ENCODE data around the gene C21orf91.

Gene C21orf91

DNA sequence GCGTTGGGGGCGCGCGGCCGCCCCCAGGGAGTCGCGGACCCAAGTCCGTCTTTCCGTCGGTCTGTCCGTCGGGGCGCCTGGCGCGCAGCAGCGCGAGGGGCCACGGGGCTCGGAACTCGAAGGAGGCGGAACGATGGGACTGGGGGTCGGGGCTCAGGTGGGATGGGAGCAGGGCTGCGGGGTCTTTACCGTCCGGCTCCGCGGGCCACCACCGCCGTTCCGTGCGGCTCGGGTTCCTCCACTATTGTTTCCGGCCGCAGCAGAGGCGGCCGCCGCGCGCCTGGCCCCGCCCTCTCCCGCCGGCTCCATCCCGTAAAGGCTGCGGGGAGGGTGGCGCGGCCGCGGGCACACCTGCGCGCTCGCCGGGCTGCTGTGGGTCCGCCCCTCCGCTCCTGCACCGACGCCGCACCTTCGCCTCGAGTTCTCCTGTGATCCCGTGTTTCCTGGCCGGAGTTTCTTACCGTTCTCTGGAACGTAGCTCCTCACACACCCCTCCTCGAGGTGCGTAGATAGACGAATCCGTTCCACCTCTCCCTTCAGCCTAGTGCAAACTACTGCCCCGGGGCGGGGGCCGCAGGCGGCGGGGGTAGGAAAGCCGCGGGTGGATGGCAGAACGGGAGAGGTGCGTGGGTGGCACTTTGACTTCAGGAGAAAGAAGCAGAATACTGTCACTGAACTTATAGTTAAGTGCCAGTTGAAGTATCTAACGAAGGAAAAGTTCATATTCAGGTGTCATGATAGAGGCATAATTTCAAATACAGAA is at the start of gene C21orf91:
TSS of gene C21orf91 (minus strand) at position 243 of the 763 bp plus-strand sequence. CDS start 1,038 bp downstream, outside the sequence.
- FAIRE-seq (peak; percentile 95), DNase-seq (ENCODE audit: insufficient read length, low spot score) (peak; percentile 89)

DNA sequence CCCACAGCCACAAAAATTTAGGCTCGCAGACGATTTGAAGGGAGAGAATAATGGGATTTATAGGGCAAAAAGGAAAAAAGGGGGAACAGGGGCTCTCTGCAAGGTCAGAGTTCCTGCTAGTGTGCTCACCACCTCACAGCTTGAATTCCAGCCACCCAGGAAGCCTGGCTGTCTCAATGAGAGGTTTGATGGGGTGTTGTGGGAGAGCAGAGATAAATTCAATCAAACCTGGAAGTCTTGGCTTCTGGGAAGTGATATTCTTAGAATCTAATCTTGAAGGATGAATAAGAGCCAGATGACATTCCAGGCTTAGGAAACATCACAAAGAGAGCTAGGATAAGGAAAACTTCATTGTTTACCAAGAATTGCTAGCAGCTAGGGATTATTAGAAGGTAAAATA is 47.4 kb upstream of the C21orf91 start:
- FAIRE-seq (no peak), DNase-seq (ENCODE audit: insufficient read length, low spot score) (no peak)

DNA sequence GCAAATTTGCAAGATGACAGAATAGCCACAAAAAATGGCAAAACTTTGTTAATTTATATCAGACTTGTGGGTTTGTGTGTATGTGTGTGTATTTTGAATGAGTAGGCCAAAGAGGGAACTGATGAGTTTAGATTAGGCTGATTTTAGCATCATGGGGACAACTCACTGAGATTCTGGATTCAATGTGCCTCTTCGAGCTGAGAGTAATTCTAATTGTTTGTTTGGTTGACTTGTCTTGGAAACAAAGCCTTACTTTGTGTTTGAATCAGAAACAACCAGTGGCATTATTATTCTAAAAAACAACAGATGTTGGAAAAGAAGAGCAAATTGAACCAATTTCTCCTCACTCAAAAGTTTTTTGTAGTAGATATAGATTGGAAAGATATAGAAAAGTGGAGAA is 40.5 kb upstream of the C21orf91 start:
- FAIRE-seq (no peak), DNase-seq (ENCODE audit: insufficient read length, low spot score) (no peak)

DNA sequence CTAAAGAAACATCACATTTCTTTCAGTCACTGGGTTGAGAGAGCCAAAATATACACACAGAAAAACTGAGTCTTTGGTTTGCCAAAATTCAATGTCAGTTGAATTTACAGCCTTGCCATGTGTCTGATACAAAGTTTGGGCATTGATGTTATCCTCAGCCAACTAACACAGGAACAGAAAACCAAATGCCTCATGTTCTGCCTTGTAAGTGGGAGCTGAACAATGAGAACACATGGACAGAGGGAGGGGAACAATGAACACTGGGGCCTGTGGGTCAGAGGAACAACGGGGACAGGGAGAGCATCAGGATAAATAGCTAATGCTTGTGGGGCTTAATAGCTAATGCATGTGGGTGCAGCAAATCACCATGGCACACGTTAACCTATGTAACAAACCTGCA is 39.6 kb upstream of the C21orf91 start:
- FAIRE-seq: no peak
- no peak for DNase-seq (ENCODE audit: insufficient read length, low spot score)

DNA sequence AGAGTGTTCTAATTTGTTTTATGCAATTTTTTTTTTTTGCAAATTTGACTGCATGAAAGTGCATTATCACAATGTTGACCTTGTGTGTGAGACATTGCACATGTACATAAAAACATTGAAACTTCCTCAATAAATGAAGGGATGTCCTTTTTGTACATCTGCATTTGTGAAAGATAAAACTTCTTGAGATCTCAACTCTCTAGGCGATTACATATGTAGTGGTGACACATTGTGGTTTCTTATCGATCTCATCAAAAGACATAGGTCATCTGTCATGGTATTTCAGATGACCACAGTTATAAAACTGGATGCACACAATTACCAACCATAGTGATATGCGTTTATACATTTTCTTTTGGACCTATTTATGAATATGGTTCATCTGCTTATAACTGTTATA is 35.6 kb upstream of the C21orf91 start:
- FAIRE-seq (no peak), DNase-seq (ENCODE audit: insufficient read length, low spot score) (no peak)

DNA sequence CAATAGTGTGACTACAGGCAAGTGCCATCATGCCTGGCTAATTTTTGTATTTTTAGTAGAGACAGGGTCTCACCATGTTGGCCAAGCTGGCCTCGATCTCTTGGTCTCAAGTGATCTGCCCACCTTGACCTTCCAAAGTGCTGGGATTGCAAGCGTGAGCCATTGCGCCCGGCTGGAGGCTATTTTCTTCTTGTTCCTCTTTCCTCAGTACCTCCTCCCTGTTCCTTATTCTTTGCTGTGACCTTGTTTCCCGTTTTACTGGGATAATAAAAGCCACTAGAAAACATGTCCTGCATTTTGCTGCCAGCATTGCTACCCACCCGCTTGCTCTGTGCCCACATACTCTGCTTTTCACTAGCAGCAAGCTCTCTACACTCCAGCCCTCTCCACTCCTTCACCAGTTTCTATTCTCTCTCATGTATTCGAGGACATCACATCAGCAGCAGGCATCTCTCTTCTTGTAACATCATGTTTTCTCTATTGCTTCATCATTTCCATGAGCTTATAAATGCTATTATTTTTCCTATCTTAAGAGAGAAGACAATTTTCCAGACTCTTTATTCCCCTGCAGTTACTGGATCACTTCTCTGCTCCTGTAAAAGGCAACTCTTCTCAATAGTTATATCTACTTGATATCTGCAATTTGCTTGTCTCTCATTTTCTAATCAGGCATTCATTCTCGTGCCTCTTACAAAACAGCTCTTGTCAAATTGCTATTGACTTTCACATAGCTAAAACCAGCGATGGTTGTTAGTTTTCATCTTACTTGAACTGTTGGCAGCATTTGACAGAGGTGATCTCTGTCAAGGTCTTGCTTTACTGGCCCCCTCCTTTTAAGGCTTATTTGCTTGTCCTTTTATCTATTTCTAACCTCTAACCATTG is 34.5 kb upstream of the C21orf91 start:
- DNase-seq (ENCODE audit: insufficient read length, low spot score): no peak
- FAIRE-seq: no peak

DNA sequence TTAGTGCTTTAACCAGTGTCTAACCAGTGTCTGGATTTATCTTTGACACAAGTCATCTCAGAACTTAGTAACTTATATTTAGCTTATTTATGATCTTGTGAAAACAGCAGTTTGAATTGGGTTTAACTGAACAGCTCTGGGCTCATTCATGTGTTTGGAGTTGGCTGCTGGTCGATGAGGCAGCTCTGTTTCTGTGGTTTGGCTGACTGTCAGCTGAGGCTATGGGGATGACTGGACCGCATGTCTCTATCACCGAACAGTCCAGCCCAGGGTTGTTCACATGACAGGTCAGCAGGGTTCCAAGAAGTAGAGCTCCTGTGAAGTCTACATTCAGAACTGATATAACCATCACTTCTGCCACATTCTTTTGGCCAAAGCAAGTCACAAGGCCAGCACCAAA is 29.1 kb upstream of the C21orf91 start:
- DNase-seq (ENCODE audit: insufficient read length, low spot score) (peak; percentile 56), FAIRE-seq (peak; percentile 69)

DNA sequence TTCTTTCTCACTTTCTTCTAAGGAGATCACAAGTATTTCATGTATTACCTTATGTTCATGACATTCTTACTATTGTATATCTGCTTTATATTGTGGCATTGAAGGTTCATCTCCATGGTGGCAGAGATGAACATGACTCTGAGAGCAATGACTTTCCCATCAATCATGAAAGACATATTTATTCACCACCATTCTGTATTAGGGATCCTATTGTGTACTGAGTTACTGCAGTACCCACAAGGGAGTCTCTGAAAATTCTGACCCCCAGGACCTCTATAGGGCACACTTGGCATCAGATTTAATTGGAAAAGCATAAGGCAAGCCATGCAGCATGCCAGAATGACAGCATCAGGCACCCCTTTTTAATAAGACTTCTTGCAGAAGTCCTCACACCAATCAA is 21.9 kb upstream of the C21orf91 start:
- no peak for FAIRE-seq
- DNase-seq (ENCODE audit: insufficient read length, low spot score): no peak

DNA sequence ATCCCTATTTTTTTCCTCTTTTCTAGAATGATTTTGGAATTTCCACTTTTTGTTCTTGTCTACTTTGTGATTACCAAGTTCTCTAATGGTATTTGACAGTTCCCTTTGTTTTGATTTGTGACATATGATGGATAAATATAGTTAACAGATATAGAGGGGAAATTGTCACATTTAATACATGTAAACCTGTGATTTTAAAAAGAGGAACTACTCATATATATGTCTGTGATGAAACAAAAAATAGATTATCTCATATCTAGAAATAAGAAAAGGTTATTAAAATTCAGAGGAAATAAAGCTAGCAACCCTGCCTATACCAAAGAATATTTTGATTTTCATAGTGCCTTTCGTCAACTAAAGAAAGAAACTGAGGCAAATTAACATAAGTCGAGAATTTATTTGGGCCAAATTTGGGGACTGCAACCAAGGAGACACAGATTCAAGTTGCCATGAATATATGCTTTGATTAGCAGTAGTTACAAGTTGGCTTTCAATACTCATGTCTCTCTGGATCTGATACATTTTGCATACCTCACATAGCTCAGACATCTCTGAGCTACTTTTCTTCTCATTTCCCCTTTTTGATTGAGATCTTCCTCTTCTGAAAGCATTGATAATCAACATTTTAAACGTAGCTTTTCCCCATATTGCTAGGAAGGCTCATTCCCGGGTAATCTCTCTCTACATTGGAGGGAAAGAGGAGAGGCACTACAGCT is 15.6 kb upstream of the C21orf91 start:
- no peak for FAIRE-seq

DNA sequence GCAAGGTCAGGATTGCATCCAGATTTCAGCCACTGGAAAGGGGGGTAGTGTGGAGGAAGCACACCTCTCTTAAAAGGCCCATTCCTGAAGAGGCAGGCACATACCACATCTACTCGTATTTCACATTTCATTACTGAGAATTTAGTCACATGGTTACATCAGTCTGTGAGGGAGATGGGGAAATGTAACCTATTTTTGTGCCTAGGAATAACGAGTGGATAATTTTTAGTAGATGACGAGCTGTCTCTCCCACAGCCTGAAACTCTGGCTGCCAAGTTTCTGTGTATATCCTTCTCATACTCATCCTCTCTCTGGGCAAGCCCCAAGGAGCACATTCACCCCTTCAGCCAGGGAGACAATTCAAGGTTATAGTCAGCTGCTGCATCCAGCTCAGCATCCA is 10.3 kb upstream of the C21orf91 start:
- DNase-seq (ENCODE audit: insufficient read length, low spot score) (no peak), FAIRE-seq (peak; percentile 74)

More for the DNA sequence above, 15.6 kb upstream of the C21orf91 start:
- no peak for DNase-seq (ENCODE audit: insufficient read length, low spot score)

DNA sequence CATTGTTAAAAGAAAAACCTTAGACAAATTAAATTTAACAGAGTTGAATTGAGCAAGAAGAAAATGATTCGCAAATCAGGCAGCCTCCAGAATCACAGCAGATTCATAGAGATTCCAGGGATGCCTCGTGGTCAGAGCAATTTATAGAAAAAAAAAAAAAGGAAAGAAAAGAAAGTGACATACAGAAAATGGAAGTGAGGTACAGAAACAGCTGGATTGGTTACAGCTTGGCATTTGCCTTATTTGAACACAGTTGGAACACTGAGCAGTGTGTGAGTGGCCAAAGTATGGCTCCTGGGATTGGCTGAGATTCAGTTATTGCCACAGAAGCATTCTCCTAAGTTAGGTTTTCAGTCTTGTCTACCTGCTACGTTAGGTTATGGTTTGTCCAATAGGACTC is 9.1 kb upstream of the C21orf91 start:
- FAIRE-seq: no peak

DNA sequence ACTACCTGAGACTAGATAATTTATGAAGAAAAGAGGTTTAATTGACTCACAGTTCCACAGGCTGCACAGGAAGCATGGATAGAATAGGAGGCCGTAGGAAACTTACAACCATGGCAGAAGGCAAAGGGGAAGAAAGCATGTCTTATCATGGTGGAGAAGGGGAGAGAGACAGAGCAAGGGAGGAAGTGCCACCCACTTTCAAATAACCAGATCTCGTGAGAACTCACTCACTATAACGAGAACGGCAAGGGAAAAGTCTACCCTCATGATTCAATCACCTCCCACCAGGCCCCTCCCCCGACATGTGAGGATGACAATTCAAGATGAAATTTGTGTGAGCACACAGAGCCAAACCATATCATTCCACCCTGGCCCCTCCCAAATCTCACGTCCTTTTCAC is 4.7 kb upstream of the C21orf91 start:
- DNase-seq (ENCODE audit: insufficient read length, low spot score) (no peak), FAIRE-seq (no peak)

More for the DNA sequence above, 9.1 kb upstream of the C21orf91 start:
- no peak for DNase-seq (ENCODE audit: insufficient read length, low spot score)

DNA sequence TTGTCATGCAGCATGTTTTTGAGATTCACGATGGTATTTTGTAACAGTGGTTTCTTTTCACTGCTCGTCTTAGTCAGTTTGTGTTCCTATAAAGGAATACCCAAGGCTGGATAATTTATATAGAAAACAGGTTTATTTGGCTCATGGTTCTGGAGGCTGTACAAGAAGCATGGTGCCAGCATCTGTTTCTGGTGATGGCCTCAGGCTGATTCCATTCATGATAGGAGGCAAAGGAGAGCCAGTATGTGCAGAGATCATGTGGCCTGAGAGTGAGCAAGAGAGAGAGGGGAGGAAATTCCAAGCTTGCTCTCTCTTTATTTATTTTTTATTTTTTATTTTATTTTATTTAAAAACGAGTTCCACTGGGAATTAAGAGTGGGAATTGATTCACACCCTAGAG is 2.0 kb upstream of the C21orf91 start:
- FAIRE-seq (no peak), DNase-seq (ENCODE audit: insufficient read length, low spot score) (no peak)

DNA sequence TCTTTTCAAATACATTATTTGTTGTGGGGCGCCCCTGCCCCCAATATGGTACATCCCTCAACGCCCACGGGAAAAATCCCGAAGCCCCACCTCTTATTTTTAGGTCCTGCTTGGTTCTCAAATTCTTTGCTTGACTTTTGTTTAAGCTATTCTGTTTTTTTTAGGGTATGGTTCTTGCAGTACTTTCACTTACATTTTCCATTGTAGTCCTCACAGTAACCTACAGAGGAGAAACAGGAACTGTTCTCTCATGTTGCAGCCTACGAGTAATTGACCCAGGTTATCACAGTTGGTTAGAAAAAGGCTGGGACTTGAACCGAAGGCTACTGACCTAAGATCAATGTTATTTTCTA is 697 bp upstream of the C21orf91 start:
- peak; percentile 18 for DNase-seq (ENCODE audit: insufficient read length, low spot score)
- FAIRE-seq: no peak

DNA sequence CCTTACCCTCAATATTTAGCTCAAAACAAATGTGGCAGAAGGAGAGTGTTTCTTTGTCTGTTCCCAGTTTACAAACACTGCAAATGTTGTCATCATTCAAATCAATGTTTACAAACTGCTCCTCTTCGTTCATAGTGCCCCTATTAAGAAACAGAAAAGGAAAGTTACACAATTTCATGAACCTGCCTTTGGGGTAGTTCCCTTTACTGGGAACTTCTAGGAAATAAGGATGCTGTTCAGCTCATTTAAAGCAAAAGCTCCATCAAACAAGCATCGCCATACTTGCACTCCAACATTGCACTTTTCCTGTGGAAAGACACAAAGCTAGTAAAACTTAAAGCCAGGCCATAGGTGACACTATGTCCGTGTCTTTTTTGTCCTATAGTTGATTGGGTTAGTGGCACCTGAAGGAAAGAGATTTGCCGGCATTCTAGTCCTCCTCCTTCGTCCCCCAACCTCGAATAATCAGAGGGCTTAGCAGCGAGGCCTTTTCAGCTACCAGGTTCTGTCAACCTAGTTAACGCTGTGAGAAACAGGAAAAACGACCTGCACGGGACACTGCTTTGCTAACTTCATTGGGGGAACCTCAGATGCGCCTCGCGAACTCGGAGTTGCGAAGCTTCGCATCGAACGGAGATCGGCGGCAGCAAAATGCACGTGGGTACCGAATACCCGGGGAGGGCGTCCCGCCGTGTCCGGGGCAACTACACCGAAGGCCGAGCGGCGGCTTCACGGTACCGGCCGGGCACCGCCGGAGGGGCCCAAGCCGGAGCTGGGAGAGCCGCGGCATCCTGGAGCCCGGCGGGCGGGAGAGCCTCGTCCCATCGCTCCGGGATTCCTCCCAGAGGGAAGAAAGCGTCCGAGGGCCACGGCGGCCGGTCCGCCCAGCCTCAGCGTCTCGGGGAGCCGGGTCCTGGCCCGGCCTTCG is 706 bp downstream of the C21orf91 start:
- no peak for FAIRE-seq
- DNase-seq (ENCODE audit: insufficient read length, low spot score): no peak

DNA sequence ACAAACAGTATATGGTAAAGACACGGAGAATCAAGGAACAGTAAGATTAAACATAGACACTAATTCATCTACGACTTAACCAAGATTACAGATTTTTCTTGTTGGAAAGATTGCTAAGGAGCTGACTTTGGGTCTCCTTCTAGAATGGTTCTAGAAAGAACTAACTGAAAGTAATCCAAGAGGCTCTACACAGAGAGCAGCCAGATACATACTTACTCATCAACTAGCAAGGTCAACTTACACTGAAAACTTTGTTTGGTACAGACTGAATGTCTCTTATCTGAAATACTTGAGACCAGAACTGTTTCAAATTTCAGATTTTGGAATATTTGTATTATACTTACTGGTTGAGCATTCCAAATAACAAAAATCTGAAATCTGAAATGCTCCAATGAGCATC is 5.8 kb downstream of the C21orf91 start:
- DNase-seq (ENCODE audit: insufficient read length, low spot score): no peak
- FAIRE-seq: no peak

DNA sequence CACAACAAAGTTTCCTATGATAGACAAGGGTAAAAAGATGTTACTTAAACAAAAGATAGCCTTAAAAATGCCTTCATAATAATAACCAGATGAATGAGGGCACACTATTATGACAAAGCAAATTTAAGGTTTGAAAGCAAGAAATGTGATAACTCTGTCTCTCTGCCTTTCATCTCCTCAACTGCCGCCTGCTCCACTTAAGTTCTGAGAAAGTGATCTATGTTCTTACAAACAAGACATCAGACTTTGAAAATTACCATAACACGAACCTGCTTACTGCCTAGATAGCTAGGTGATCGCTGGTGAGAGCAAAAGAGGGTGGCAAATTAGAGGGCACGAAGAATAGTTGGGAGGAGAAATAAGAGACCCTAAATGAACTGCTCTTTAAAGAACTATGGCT is 13.2 kb downstream of the C21orf91 start:
- no peak for FAIRE-seq
- DNase-seq (ENCODE audit: insufficient read length, low spot score): no peak

DNA sequence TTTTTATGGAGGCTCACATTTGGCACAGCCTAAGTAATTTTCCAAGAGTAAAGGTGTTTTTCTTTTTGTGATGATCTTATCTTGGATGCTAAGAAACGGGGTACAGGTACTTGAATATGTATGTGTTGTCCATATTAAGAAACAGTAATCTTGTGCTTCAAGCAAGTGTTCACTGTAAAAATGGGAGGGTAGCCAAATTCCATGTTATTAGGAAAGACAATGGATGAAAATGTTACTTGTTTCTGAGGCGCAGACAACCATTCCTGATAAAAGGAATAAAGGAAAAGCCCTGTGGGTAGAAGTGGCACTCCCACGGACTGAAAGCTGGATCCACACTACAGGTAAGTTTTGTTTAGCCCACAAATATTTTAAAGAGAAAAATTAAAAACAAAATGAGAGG is 15.6 kb downstream of the C21orf91 start:
- FAIRE-seq: no peak

DNA sequence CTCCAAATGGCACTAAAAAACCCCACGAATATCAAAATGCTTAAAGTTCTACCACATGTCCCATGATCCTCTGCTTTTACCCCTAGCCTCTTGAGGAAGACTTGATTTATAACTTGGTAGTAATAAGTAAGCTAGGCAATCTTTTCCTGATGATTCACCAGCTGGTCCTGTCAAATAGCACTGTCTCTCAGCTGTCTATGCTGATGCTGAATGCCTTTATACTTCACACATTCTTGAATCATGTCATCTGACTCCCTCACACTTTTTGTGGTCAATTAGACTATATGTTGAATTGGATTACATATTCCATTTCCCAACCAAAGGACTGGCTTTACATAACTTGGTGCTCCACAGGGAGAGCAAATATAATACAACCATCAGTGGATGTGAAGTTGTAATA is 16.6 kb downstream of the C21orf91 start:
- no peak for FAIRE-seq
- DNase-seq (ENCODE audit: insufficient read length, low spot score): peak; percentile 68

More for the DNA sequence above, 15.6 kb downstream of the C21orf91 start:
- no peak for DNase-seq (ENCODE audit: insufficient read length, low spot score)
